Kidney epithelial cell (primary cell): ENCODE measurements around the gene CRIP1. TPM values are rescaled to one million over a fixed set of nuclear protein-coding genes. Genes with fewer than 3 reads are reported as not detected.

ENCODE experiments used
- DNase-seq: peaks from one replicate; pipeline ENCODE4 v3.0.0-alpha.2; 2010; ENCODE audit warnings: low read depth
- H3K27me3 ChIP-seq: 2 replicates; pipeline ENCODE4 v1.6.0; 2011; ENCODE audit warnings: low read length; ENCODE audit not compliant: control insufficient read depth, insufficient read depth
- H3K36me3 ChIP-seq: 2 replicates; pipeline ENCODE4 v1.5.1; 2011; ENCODE audit warnings: low read length; ENCODE audit not compliant: control insufficient read depth, insufficient read depth
- H3K4me3 ChIP-seq: 2 replicates; pipeline ENCODE4 v1.5.1; 2011; ENCODE audit warnings: low read depth, mild to moderate bottlenecking, control low read depth, low read length
- total RNA-seq: library from RNA; depleted of rRNA; stranded (reverse); fragments of >200 nt; gene quantifications from 2 replicates; pipeline ENCODE4 v1.2.3, GENCODE V29; 2015
- TF ChIP-seq, protein P1 (sequence below): IDR thresholded peaks from 2 replicates; pipeline ENCODE4 v1.5.1; 2011; ENCODE audit warnings: mild to moderate bottlenecking, moderate library complexity, low read length, control low read depth, inconsistent platforms; ENCODE audit not compliant: insufficient read depth, poor library complexity, severe bottlenecking

CRIP1 gene
- total RNA-seq, 1 donor from 2014 or later: 2.0 TPM

- TF ChIP-seq, protein P1, sequence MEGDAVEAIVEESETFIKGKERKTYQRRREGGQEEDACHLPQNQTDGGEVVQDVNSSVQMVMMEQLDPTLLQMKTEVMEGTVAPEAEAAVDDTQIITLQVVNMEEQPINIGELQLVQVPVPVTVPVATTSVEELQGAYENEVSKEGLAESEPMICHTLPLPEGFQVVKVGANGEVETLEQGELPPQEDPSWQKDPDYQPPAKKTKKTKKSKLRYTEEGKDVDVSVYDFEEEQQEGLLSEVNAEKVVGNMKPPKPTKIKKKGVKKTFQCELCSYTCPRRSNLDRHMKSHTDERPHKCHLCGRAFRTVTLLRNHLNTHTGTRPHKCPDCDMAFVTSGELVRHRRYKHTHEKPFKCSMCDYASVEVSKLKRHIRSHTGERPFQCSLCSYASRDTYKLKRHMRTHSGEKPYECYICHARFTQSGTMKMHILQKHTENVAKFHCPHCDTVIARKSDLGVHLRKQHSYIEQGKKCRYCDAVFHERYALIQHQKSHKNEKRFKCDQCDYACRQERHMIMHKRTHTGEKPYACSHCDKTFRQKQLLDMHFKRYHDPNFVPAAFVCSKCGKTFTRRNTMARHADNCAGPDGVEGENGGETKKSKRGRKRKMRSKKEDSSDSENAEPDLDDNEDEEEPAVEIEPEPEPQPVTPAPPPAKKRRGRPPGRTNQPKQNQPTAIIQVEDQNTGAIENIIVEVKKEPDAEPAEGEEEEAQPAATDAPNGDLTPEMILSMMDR: no peak
- no peaks in the 10 kb centered on the region for H3K36me3 ChIP-seq
- DNase-seq: no peak
- H3K4me3 ChIP-seq: no peak overlapping the region
- no peaks in the 10 kb centered on the region for H3K27me3 ChIP-seq
These were observed 9.5 kb downstream of the CRIP1 start for GRCh38 chr14:105495990-105496830.

DNA sequence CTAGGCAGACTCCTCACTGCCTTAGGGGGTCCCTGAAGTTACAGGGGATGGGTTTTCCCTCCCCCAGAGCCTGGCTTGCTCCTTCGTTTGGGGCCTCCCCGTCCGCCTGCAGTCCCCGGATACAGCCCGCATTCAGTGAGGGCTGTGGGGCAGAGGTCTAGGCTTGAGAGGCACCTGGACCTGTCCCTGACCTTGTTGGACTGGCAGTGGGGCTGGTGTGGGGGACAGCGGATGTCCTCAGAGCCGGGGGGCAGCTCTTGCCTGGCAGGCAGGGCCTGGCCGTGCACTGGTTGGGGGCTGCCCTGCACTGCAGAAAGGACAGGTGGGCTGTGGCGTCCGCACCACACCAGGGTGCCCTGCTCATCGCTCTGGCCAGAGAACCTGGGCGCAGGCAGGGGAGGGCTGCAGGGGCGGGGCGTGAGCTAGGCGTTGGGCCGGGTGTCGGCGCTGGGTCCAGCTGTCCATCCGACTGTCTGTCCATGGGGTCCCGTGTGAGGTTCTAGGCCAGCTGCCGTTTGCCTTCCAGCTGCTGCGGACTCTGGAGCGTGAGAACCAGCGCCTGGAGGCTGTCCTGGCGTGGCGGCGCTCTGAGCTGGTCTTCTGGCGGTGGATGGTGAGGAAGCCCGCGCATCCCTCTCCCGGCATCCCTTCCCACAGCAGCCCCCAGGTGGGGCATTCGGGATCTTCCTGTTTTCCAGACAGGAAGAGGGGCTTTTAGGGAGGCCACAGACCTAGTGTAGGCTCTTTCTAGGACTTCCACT is 10.3 kb downstream of the CRIP1 start:
- Histone ChIP-seq H3K27me3 (no peaks in the 10 kb centered on the region), H3K4me3 (no peak overlapping the region), H3K36me3 (no peaks in the 10 kb centered on the region)
- no peak for DNase-seq
- TF ChIP-seq, protein P1: no peak

DNA sequence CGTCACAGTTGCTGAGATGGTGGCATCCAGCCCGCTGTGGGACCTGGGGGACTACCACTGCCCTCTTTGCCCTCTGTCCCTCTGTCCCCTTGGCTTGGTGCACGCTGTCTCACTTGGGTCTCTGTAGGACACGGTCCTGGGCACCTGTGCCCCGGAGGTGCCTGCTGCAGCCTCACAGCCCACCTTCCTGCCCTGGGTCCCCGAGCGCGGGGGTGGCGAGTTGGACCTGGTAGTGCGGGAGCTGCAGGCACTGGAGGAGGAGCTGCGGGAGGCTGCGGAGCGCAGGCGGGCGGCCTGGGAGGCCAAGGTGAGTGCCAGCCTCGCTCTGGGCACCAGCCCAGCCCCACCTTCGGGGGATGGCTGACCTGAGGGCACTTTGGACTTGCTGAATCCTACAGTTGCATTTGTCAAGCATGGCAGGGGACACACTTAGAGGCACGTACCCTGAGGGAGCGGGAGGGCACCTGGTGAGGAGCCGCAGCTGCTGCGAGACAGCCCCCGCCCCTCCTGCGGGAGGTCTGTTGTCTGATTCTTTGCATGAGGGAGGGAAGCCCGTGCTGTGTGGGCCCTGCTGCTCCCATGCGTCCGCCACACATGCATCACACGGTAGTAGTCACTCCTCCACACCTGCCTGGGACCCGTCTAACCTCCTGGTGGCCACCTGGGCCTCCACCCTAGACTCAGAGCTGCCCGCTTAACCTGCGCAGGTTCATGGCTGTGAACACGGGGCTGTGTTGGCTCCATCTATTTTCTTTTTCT is 11.2 kb downstream of the CRIP1 start:
- TF ChIP-seq, protein P1: no peak
- no peaks in the 10 kb centered on the region for H3K27me3 ChIP-seq
- no peak overlapping the region for H3K4me3 ChIP-seq
- no peak for DNase-seq
- no peaks in the 10 kb centered on the region for H3K36me3 ChIP-seq

DNA sequence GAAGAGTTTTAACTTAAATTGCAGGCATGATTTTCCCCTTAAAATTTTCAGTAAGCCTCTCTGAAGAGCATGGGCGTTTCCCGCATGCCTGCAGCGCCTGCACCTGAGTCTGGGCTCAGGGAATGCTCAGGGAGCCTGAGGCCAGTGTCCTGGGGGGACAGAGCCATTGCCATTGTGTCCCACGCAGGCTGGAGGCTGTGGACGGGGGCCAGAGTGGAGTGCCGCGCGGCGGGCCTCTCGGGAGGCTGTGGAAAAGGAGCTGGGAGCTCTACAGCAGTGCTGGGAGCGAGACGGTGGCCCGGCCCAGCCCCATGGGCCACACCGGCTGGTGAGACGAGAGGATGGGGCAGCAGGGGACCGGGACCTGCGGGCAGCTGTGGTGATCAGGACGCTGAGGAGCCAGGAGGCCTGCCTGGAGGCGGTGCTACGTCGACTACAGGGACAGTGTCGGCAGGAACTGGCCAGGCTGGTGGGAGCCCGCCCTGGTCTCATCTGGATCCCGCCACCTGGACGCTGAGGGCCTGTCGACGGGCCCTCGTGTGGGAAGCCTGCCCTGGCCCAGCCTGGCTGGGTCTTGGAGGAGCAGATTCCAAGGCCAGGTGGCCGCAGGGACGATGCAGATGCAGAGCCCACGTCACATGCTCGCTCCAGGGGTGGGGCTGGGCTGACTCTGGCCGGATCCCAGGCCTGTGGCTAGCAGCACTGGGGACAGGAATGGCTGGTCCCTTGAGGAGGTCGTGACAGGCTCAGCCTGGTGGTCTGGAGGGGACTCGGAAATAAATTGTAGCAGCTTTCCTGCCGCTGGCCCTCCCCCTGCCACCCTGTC is 12.0 kb downstream of the CRIP1 start:
- TF ChIP-seq, protein P1: no peak
- H3K4me3 ChIP-seq: no peak overlapping the region
- H3K27me3 ChIP-seq: no peaks in the 10 kb centered on the region
- no peak for DNase-seq
- H3K36me3 ChIP-seq: no peaks in the 10 kb centered on the region

- no peak for DNase-seq
- Histone ChIP-seq H3K36me3 (no peaks in the 10 kb centered on the region), H3K4me3 (no peak overlapping the region), H3K27me3 (no peaks in the 10 kb centered on the region)
- TF ChIP-seq, protein P1: no peak
These were observed 12.8 kb downstream of the CRIP1 start for GRCh38 chr14:105499256-105500035.
